NCI-H1436 treated with DMSO at 0.1 percent for 48 hours (cell line): Measurements from ENCODE around the gene MEGF11.

ENCODE experiments used
- DNase-seq: peaks from one replicate; lab custom pipeline; 2025; lab: John Stamatoyannopoulos, UW

MEGF11 gene

DNA sequence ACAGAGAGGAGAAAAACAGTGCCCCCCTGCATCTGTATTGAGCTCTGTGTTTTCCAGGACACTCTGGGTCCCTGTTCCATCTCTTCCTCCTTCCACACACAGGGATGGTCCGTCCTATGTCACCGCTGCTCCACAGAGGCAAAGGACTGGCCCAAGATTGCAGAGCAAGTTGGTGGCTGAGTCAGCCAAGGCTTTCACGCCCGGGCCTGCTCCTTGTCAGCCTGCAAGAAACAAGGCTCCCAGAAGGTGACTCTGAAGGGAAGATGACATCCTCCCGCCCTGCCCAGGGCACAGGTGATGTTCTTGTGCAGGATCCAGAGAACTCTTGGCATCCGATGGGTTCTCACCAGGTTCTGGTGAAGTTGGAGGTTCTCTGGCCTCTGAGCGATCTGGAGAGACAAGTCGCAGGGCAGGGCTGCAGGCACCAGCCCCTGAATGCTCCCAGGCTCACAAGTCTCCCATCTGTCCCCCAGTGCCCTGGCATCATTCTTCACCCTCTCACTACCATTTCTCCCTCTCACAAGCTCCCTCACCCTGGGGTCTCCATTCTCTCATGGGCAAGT, 138.6 kb downstream of the MEGF11 start:
- DNase-seq = no peak

- no peak for DNase-seq
Measured at GRCh38 chr15:66112388-66112787, 141.2 kb downstream of the MEGF11 start.

DNA sequence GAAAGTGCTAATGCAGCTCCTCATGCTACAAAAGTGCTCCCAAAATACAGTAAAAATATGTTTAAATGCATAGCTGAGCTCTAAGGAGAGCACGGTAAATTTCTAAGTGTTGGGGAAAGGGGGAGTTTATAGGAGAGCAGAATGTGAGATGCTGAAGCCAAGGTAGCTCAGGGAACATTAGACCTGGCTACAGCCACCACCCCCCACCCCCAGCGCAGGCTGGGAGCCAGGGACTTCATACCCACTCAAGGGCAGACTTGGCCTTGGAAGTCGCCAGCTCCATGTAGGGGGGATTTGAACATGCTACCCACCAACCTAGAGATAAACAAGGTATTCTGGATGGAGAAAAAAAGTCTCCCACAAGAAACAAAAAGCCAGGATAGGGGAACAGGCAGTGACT, 142.2 kb downstream of the MEGF11 start:
- no peak for DNase-seq

DNA sequence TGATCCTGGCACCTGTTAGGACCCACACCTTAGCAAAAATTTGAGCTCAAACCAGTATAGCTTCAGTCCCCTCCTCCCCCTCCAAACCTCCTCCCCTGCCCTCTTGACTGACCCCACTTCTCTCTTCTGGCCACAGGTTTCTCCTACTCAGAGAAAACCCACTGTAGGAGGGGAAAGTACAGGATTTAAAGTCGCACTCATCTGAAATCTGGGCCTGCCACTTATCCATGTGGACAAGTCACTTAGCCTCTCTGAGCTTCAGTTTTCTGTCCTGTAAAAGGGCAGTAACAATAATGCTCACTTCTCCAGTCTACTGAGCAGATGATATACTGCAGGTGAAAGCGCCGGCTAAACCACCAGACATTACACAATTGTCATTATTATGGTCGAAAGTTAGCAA, 142.7 kb downstream of the MEGF11 start:
- no peak for DNase-seq

- no peak for DNase-seq
Measured at GRCh38 chr15:66109826-66110225, 143.7 kb downstream of the MEGF11 start.

DNA sequence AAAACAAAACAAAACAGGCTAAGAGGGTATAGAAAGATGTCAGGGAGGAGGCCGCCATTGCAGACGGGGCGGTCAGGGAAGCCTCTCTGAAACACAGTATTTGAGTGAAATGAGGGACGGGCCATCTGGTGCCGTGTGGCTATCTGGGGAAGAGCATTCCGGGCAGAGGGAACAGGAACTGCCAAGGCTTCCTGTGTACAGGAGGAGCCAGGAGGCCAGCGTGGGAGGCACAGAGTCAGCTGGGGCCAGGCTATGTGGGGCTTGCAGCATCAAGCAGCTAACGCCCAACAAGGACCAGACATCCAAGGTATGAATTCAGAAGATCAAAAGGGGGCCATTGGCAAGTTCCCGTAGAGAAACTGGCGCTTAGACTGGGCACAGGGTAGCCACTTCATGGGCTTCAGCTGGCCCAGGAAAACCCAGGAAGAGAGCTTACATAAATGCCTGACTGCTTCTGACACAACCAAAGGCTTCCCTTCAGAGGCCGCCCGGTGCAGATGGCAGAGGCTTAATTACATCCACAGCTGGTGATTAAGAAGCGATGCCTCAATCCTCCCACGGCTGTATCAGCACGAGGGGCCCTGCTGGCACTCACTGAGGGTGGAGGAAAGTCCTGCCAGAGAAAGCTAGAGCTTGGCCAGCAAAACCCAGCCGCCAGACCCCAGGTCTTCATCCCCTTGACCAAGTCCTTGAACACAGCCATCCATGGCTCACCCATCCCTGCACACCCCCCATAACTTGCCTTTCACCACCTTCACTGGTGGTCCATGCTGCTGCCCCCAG, 144.9 kb downstream of the MEGF11 start:
- DNase-seq = no peak

GRCh38 chr15:66107070-66107469, 146.5 kb downstream of the MEGF11 start:
- DNase-seq = no peak

DNA sequence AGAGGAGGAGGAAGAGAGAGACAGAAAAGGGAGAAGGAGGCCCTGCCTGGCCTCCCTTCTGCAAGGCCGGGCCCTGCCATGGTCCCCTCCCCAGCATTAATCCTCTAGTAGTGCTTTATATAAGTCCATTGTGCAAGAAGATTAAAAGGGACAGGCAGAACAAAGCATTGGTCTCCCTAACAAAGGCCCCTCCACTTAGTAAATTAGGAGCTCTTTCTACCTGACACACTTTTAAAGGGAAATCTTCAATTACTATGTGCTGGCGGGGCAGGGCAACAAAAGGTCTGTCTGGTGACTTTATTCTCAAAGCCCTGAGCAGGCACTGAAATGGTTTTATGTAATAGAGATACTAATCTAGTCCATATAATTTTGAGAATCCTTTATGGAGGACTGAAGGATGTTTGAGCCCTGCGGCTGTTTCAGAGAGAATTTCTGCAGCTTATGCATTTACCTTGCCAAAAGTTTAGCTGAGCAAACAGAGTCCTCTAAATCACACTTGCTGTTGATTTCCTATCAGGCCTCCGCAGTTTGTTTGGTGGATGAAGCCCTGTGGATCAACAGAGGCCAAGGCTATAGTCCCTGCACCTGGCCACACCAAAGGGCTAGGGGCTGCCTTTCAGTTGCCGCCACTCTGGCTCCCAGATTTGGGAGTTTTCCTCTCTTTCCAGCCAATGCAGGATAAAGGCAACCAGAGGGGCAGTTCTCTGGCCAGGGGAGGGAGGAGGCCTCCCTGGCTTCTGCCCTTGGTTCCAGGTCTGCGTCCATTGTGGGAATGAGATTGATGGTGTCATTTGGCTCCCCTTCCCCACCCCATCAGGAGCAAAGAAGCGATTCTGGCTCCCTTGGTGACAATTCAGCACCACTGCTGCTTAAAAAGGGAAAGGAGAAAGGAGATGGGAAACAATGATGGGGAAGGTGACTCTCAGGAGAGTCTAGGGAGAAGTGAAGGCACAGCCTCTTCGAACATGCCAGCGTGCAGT, 148.0 kb downstream of the MEGF11 start:
- DNase-seq = no peak

GRCh38 chr15:66103293-66103590, 150.3 kb downstream of the MEGF11 start:
- DNase-seq = no peak

- DNase-seq = no peak
Measured at GRCh38 chr15:66102563-66103292, 150.8 kb downstream of the MEGF11 start.

- peak; percentile 29 for DNase-seq
Measured at GRCh38 chr15:66101715-66102395, 151.7 kb downstream of the MEGF11 start.

GRCh38 chr15:66100761-66101160, 152.8 kb downstream of the MEGF11 start:
- DNase-seq = no peak

DNA sequence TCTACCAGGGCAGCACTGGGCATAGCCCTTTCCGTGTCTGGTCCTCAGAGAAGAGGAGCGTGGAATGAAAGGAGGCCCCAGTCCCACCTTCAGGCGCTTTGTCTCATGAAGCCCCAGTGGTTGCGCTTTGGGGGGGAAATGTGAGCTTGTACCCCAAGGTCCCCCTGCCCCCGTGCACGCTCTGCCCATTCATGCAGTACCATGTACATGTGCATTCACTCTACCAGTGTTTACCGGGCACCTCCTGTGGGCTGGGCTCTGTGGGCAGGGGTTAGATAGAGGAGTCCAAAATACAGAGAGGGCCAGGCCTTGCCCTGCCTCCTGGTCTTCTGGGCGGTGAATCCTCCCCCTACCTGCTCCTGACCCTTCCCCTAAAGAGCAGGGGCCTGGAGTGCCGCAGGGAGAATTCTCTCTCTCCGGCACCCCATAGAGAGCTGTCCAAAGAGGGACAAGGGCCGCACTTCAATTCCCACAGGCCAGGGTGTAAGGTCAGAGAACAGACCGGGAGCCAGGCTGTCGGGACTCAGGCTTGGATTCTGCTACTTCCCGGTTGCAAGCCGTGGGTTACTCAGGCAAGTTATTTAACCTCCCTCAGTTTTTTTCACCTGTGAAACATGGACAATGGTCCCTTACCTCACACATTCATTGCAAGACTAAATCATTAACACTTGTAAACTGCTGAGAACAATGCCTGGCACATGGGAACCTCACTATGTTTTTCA, 153.4 kb downstream of the MEGF11 start:
- no peak for DNase-seq

DNA sequence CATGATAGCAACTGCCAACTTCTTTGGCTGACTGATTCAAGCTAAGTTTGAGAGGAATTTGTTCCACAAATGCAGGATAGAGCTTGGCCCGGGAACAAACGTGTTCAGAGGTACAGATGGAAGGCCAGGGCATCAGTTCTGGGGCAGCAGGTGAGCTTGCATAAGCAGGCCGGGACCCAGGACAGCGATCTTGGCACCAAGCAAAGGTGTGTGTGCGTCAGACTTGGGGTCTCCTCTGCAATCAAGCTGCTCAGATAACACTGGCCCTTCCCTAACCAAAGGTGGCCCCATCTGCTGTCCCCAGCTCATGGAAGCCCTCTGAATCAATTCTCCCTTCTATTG, 155.6 kb downstream of the MEGF11 start:
- no peak for DNase-seq

- no peak for DNase-seq
Measured at GRCh38 chr15:66097151-66098021, 156.2 kb downstream of the MEGF11 start.

- DNase-seq = no peak
Measured at GRCh38 chr15:66096688-66097058, 156.9 kb downstream of the MEGF11 start.

- DNase-seq = no peak
Measured at GRCh38 chr15:66095871-66096687, 157.5 kb downstream of the MEGF11 start.

GRCh38 chr15:66094331-66094730, 159.2 kb downstream of the MEGF11 start:
- DNase-seq = no peak
